GM21390 (cell line): Measurements from ENCODE around the gene VAMP5.
"Not testable (repeated sequence)": the region's sequence is repeated elsewhere in the genome, so short reads cannot be mapped to it uniquely, and the experiment has no call there.

Source experiments
- ATAC-seq: cut with Tn5 transposase; IDR thresholded peaks from one replicate; pipeline ENCODE4 v1.9.1; 2021; ENCODE audit not compliant: unreplicated experiment

VAMP5 gene, protein sequence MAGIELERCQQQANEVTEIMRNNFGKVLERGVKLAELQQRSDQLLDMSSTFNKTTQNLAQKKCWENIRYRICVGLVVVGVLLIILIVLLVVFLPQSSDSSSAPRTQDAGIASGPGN

DNA sequence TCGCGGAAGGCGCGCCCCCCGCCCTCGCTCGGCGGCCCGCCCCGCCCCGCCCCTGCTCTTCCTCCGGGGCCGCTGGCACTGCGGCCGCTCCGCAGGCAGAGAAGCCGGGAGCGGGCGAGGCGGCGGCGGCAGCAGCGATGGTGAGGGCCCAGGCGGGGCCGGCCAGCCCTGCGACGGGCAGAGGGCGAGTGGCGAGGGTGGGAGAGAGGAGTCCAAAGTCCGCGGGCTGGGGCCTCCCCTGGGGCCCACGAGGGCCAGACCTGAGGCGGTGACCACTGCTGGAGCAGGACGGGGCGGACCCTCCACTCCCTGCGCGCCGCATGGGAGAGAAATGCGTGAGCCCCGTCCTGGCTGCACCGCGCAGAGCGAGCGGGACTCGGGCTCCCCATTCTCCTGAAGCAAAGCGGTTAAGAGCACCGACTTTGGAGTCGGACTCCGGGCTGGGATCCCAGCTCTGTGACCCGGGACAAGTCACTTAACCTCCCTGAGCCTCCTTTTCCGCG, at the start of gene VAMP5:
TSS of gene VAMP5 (plus strand) at position 78 of the 503 bp plus-strand sequence. CDS start at position 138, 60 bp downstream.
- ATAC-seq = peak; percentile 32

DNA sequence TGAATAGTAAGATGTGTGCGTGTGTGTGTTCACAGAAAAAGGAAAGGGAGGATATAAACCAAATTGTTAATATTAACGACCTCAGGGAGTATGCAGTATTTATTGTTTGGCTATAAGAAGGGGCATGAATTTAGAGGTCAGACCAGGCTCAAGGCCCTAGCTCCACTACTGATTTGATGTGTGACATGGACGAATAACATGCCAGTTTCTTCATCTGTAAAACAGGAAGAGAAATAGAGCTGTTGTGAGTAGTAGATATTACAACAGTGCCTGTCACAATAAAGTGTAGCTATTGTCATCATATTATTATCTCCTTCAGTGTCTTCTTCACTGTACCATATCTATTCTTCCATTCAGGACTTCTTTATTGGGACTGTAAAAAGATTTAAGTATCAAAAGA, 49.4 kb upstream of the VAMP5 start:
- ATAC-seq = no peak

DNA sequence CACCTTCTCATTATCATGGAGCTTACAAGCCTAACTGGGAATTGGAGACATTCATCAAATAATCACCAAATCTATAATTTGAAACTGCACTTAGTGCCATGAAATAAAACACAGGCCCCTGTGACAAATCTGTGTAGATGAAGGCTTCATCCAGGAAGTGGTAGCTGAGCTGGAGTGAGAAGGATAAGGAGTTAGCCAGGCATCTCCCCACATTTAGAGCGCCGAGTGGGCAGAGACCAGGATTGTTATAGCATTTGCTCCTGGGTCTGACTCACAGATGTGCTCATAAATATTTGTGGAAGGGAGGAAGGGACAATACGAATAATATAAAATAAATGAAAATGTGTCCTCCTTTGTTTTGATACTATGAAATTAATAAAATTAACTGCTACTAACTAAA, 47.8 kb upstream of the VAMP5 start:
- ATAC-seq = no peak

DNA sequence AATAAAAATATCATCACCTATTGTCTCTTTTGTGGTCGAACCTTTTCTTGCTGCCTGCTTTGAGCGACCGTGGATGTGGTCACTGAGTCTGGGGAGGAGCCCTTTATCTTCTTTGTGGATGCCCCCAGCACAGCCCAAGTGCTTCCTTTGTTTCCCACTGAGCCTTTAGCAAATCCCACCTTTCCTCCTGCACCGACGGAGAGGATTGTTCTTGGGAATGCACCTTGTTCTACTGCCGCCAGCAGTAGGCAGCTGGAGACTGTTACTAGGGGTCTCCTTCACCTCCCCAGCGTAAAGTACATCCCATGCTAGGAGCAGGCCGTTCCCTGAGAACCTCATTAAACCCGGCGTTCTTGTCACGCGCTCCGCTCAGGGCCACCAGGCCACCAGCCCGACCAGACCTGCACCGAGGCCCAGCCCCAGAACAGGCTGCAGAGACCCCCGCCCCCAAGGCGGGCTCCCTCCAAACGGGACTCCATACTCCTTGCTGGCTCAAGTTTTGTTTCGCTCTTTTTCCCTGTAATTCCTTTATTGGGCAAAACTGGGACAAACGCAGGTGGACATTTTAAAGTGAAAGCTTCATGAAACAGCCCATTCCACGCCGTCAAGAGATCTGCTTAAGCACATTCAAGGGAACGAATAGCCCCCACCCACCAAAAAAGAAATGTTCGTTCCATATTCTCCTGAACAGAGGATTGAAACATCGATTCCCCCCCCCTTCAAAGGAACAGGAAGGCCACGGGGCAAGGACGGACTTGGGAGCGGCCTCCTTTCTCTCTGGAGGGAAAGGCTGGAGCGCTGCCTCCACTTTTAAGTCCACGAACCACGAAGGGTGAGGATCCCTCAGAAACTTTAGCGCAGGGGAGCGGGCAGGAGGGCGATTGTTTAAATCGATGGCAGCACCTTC, 46.4 kb upstream of the VAMP5 start:
- ATAC-seq = no peak

DNA sequence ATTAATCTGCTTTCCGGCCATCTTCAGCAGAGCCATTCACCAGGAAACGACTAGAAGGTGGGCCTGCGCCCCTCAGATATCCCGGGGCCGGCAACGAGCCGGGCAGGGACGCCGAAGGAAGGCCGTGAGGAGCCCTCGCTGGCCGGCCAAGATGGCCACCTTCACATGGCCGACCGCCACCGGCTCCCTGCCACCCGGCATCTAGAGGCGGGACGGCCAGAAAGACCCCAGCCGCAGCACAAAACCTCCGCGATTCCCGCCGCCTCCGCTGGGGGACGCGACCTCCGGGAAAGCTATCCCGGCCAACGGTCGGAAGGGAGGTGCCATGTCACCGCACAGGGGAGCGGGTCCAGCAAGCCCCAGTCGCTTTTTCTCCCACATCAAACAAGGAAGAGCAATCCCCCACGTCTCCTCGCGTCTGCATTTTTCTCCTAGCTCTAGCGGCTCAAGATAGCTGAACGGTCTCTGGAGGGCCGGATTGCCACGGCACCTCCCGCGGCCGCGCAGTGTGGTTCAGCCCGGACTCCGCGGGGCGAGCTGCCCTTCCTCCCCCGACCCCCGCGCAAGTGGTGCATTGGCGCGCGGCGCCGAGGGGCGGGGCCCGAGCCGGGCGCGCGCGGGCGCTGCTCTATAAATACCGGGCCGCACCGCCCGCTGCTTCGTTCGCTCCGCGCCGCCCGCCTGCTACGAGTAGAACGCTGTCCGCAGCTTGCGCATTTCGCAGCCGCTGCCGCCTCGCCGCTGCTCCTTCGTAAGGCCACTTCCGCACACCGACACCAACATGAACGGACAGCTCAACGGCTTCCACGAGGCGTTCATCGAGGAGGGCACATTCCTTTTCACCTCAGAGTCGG, 45.5 kb upstream of the VAMP5 start, which contains the start of gene MAT2A:
TSS of gene MAT2A (plus strand) at position 662 of the 854 bp plus-strand sequence. CDS start at position 782, 120 bp downstream.
- ATAC-seq = peak; percentile 66

DNA sequence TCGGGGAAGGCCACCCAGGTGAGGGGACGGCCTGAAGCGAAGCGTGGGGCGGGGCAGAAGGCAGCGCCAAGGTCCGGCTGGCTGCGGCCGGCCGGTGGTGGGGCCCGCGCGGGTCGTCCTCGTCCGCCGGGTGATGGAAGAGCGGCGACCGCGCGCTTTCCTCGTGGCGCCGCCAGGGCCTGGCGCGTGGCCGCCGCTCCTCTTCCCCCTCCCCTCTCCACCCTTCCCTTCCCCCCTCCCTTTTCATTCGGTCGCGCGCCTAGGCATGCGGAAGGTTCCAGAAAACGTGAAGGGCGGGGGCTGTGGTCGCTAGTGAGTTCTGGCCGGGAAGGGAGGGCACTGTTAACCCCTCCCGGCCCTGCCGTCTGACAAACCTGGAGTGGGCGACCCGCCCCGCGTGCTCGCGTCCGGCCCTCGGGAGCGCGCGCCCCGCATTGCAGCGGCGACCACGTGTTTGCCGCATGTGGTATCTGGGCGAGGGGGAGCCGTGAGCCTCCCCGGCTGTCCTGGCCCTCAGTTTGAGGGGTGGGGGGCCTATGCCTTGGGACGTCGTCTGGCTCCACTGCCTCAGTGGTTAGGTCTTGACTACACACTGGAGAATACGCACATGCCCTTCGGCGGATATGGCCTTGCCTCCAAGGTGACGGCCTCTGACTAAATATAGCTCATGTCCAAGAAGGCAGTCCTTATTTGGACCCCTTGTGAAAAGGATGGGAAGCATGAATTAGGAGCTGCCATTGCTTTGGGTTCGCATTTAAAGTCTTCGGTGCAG, 44.7 kb upstream of the VAMP5 start:
- peak; percentile 28 for ATAC-seq

DNA sequence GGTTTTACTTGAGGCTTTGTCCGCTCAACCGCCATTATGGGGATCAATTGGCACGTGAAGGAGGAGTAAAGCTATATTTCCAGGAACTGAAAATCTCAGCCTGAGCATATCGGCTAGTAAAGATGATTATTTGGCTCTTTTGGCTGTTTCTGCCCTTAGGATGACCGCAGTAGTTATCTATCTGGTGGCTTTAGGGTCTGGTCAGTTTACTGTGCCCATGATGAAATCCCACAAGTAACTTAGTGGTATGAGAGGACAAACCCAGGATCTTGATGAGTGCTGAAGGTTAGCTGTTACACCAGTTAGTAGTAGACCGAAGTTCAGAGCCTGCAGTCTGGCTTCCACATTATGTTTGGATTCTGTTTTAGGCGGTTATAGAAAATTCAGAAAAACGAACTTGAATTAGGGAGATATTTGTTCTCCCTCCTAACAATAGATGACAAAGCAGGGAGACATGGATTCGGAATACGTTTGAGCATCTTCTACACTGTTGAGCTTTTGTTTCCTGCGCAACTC, 44.0 kb upstream of the VAMP5 start:
- ATAC-seq = no peak

DNA sequence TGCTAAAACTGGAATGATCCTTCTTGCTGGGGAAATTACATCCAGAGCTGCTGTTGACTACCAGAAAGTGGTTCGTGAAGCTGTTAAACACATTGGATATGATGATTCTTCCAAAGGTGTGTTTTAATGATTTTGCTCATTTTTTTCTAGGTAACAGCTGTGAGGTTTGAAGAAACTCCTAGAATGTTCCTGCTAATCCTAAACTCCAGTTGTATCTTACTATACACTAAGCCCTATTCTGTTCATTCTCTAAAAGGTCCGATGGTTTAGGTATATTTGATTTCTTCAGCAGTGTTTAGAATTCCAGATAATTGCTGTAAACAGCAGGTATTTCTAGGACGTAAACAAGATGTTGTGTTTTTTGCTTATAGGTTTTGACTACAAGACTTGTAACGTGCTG, 43.0 kb upstream of the VAMP5 start:
- no peak for ATAC-seq

DNA sequence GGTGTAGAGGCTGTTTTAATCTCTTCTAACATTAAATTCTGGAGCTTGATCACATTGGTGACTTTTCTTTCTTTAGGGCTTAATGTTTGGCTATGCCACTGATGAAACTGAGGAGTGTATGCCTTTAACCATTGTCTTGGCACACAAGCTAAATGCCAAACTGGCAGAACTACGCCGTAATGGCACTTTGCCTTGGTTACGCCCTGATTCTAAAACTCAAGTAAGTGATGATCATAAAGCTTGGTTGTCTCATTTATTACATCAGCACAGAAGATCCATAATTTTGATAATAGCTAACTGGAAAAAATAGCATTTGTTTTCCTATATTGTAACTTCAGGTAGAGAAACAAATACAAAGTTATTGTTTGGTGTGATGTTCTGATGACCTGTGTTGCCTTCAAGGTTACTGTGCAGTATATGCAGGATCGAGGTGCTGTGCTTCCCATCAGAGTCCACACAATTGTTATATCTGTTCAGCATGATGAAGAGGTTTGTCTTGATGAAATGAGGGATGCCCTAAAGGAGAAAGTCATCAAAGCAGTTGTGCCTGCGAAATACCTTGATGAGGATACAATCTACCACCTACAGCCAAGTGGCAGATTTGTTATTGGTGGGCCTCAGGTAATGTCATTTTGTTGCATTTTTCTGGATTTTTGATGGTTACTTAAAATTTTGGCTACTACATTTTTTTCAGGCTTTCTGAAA, 42.3 kb upstream of the VAMP5 start:
- ATAC-seq = no peak

DNA sequence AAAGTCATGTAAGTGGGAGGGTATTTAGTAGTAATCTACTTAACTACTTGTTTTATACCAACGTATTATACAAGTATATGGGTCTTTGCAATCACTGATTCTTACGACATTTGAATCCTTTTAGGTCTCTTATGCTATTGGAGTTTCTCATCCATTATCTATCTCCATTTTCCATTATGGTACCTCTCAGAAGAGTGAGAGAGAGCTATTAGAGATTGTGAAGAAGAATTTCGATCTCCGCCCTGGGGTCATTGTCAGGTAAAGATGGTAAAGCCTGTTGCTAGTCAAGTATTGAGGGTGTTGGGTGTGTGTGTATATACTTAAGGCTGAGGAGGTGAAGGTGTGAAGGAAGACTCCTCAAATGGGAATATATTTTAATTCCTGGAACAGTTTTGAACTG, 41.5 kb upstream of the VAMP5 start:
- ATAC-seq = no peak

DNA sequence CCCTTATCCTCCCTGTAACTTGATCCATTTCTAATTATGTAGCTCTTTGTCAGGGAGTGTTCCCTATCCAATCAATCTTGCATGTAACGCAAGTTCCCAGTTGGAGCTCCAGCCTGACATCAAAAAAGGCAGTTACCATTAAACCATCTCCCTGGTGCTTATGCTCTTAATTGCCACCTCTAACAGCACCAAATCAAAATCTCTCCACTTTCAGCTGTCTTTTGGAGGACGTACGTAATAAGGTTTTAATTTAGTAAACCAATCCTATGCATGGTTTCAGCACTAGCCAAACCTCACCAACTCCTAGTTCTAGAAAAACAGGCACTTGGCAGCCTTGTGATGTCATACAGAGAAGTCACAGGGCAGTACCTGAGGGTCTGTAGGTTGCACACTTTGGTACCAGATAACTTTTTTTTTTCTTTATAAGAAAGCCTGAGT, 40.0 kb upstream of the VAMP5 start:
- ATAC-seq = not testable (repeated sequence)

DNA sequence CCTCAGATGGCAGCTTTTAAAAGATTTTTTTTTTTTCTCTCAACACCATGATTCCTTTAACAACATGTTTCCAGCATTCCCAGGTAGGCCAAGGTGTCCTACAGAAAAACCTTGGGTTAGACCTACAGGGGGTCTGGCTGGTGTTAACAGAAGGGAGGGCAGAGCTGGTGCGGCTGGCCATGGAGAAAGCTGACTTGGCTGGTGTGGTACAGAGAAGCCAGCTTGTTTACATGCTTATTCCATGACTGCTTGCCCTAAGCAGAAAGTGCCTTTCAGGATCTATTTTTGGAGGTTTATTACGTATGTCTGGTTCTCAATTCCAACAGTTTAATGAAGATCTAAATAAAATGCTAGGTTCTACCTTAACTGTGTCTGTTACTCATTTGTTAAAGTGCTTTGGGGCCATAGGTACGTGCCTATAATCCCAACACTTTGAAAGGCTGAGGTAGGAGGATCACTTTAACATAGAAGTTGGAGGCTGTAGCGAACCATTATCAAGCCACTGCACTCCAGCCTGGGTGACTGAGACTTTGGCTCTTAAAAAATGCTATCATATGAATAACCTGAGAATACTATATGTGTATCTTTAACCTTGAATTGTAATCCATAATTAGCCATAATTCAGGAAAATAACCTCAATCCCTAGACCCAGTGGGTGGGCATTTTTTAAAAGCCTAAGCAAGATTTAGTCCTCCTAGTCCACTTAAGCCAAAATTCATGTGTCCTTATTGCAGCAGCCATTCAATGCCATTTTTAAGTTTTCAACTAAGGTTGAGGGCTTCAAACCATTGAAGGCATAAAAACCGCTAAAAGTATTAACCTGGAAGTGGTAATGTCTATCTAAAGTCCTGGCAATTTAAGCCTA, 39.1 kb upstream of the VAMP5 start:
- ATAC-seq = not testable (repeated sequence)

DNA sequence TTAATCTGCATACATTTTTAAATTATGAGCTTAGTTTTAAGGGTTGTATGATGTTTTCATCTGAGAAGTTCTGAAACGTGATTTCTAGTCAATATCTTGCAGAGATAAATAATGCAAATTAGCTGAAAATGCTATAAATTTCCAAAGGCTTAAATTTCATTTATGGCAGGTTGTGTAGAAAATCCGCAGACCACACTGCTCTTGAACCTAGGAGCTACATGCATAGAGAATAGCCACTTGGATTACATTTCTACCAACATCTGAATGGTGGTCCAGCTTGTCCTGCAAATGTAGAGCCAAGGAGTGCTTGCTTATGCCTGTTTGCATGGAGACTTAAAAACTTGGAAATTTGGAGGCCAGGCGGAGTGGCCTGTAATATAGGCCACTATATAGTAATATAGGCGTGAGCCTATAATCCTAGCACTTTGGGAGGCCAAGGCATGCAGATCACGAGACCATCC, 38.4 kb upstream of the VAMP5 start:
- no peak for ATAC-seq

DNA sequence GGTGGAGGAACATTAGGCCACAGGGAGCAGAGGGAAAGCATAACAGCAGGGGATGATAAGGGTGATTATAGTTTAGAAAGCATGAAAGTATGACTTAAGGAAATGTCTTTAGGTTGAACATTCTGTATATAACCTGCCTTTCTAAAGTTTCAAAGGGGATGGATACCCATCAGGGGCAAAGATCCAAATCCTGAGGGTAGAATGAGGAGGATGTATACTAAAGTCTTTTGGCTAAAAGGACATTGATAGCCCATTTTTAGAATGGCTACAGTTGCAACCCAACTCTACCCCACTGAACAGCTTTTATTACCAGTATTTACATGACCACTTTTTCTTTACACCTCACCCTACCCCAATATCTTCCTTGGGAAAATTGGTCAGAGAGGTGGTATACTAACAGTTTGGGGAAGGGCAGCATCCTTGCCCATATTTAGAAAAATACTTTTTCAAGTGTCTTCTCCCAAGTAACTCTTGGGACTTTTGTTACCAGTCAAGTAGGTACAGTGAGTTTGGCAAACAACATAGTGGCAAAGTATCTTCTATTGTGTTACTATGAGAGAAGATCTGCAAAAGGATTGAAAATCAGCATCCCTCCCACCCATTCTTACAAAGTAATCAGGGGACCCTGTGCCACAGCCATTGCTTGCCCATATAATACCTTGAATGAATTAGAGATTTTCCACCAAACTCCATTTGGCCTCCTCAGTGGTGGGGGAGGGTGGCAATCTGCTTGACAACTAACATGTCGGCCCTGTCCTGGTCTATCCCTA, 37.0 kb upstream of the VAMP5 start:
- no peak for ATAC-seq

DNA sequence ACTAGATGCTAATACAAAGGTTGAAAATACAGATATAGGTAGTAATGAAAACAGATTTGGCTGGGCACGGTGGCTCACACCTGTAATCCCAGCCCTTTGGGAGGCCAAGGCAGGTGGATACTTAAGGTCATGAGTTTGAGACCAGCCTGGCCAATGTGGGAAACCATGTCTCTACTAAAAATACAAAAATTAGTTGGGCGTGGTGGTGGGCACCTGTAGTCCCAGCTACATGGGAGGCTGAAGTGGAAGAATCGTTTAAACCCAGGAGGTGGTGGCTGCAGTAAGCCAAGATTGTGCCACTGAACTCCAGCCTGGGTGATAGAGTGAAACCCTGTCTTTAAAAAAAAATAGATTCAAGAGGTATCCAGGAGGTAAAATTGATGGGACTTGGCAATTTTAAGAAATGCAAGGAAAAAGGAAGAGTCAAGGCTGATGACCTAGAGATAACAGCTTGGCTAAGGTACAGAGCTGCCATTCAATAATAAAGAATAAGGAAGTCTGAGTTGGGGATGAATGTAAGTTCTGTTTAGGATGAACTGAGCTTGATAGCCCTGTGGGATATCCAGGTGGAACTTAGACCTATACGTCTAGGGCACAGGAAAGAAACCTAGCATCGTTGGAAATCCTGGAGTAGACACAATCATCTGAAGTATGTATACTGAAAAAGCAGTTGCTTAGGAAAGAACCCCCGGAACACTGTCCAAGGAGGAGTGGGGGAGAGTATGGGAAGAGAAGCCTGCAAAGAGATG, 36.2 kb upstream of the VAMP5 start:
- no peak for ATAC-seq

DNA sequence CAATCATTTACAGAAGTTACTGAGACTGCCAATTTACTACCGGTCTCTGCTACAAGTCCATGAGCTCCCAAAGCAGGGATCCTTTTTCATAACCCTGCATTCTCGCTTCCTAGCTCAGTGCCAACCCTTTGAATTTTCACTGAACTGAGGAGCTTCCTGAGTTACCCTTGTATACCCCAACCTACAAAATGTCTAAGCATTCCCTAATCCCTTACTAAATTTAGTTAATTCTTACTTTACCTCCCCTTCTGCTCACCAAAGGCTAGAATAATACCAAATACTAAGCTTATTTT, 35.7 kb upstream of the VAMP5 start:
- no peak for ATAC-seq

DNA sequence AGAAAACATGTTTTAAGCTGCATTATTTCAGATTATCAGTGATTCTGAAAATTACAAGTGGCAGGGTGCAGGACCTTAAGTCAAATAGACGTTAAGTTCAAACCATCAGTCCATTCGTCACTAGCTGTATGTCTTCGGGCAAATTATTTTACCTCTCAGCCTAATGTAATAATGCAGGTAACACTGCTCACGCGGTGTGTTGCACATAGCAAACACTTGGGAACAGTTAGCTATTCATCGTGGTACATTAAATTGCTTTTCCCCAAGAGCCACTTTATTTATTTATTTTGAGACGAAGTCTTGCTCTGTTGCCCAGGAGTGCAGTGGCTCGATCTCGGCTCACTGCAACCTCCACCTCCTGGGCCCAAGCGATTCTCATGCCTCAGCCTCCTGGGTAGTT, 35.1 kb upstream of the VAMP5 start:
- ATAC-seq = no peak
